Stimulated activated CD4-positive, alpha-beta T cell treated with anti-CD3 and anti-CD28 coated beads, Interleukin-12 subunit alpha, Interleukin-12 subunit beta, amount 100 ng/mL, for 24 hours (primary cell): ENCODE data around the gene C1orf198.

Source experiments
- DNase-seq, 2 experiments: peaks; one replicate each; pipeline ENCODE4 v3.0.0-alpha.2; 2020; ENCODE audit warnings: low read depth in 2 of 2

The C1orf198 gene

GRCh38 chr1:230809256-230809990, 58.9 kb downstream of the C1orf198 start:
- no peak for DNase-seq

- DNase-seq, result no peak
These were observed 59.9 kb downstream of the C1orf198 start for GRCh38 chr1:230808281-230808872.

GRCh38 chr1:230807561-230808280, 60.6 kb downstream of the C1orf198 start:
- DNase-seq, result no peak

GRCh38 chr1:230807029-230807428, 61.3 kb downstream of the C1orf198 start:
- no peak for DNase-seq

GRCh38 chr1:230806552-230806951, 61.8 kb downstream of the C1orf198 start:
- DNase-seq, result no peak

- no peak for DNase-seq
These were observed 63.9 kb downstream of the C1orf198 start for GRCh38 chr1:230804396-230804795.

- DNase-seq, result no peak
These were observed 67.2 kb downstream of the C1orf198 start for GRCh38 chr1:230800891-230801840.

GRCh38 chr1:230798491-230798890, 69.8 kb downstream of the C1orf198 start:
- DNase-seq, result no peak

- peak in 1 of 2 experiments; percentile 3 for DNase-seq
These were observed 70.4 kb downstream of the C1orf198 start for GRCh38 chr1:230797942-230798365.

- DNase-seq, result no peak
These were observed 70.9 kb downstream of the C1orf198 start for GRCh38 chr1:230797376-230797920.

- no peak for DNase-seq
These were observed 71.7 kb downstream of the C1orf198 start for GRCh38 chr1:230796626-230797025.

GRCh38 chr1:230794871-230795605, 73.3 kb downstream of the C1orf198 start:
- DNase-seq, result no peak

GRCh38 chr1:230794431-230794830, 73.9 kb downstream of the C1orf198 start:
- no peak for DNase-seq

- DNase-seq, result no peak
These were observed 74.9 kb downstream of the C1orf198 start for GRCh38 chr1:230793463-230793745.

GRCh38 chr1:230792691-230793462, 75.4 kb downstream of the C1orf198 start:
- no peak for DNase-seq

GRCh38 chr1:230791986-230792564, 76.2 kb downstream of the C1orf198 start:
- DNase-seq, result no peak

GRCh38 chr1:230790026-230790425, 78.3 kb downstream of the C1orf198 start:
- DNase-seq, result no peak

- no peak for DNase-seq
These were observed 79.6 kb downstream of the C1orf198 start for GRCh38 chr1:230788561-230789275.

GRCh38 chr1:230787471-230787870, 80.8 kb downstream of the C1orf198 start:
- no peak for DNase-seq
